HepG2 (cell line): ENCODE data around the gene RYK. TPM values are rescaled to one million over a fixed set of nuclear protein-coding genes. Genes with fewer than 3 reads are reported as not detected.

Experiments used
- ATAC-seq: fragments of 200-7000 bp; cut with Tn5 transposase; 3 replicates; pipeline ENCODE4 v1.9.1; 2020; ENCODE audit warnings: mild to moderate bottlenecking, moderate library complexity
- BruUV-seq: library from RNA; stranded (reverse); fragments of 400-500 nt; replicated peaks from 2 replicates; lab custom pipeline; 2021; lab: Mats Ljungman, UMichigan
- CTCF ChIA-PET: fragments of 300-600 bp; formaldehyde crosslinking; extraction: SDS; loops from one replicate; lab custom pipeline; 2021; ENCODE audit warnings: low total read pairs, inconsistent platforms, low intra/inter-chr PET ratio; lab: Yijun Ruan, JAX
- POLR2A ChIA-PET: fragments of 350-600 bp; sonication (Branson Sonifier 250); formaldehyde crosslinking; loops from one replicate; lab custom pipeline; 2020; ENCODE audit warnings: antibody characterized with exemption, inconsistent platforms; lab: Yijun Ruan, JAX
- DNase-seq: peaks from one replicate; pipeline ENCODE4 v3.0.0-alpha.2; 2015; ENCODE audit warnings: low spot score
- FAIRE-seq: peaks from 3 replicates; lab custom pipeline; 2011; peaks lifted over from hg19 to GRCh38; lab: Jason Lieb, UNC
- H2AFZ ChIP-seq: one replicate; pipeline ENCODE4 v1.6.1; 2011; ENCODE audit warnings: low read length, inconsistent platforms
- H3K27ac ChIP-seq: fragments of 300-600 bp; 3 replicates; pipeline ENCODE4 v1.8.0; 2011; ENCODE audit warnings: mixed run types, mild to moderate bottlenecking, mixed read lengths, low read length, inconsistent platforms; ENCODE audit not compliant: insufficient read depth; ENCODE audit errors: extremely low read length
- H3K27me3 ChIP-seq, 2 experiments: fragments of 200-600 bp in 1 of 2; 2 replicates in 1 of 2; 3 replicates in 1 of 2; pipeline versions ENCODE4 v1.6.0 to v1.8.0; 2011; ENCODE audit warnings: low read length in 2 of 2, mild to moderate bottlenecking in 2 of 2, moderate library complexity in 2 of 2, inconsistent platforms in 1 of 2; ENCODE audit not compliant: insufficient read depth in 2 of 2, control insufficient read depth in 1 of 2
- H3K36me3 ChIP-seq, 2 experiments: fragments of 200-600 bp in 1 of 2; replicated peaks in 1 of 2; 2 replicates in 1 of 2; 3 replicates in 1 of 2; pipeline versions ENCODE4 v1.5.1 to v1.8.0; 2011; ENCODE audit warnings: low read length in 2 of 2, inconsistent platforms in 1 of 2; ENCODE audit not compliant: insufficient read depth in 2 of 2, control insufficient read depth in 1 of 2
- H3K4me1 ChIP-seq: 2 replicates; pipeline ENCODE4 v1.5.1; 2012; ENCODE audit warnings: low read length, inconsistent platforms; ENCODE audit not compliant: insufficient read depth
- H3K4me2 ChIP-seq: 2 replicates; pipeline ENCODE4 v1.6.0; 2011; ENCODE audit warnings: low read depth, low read length, inconsistent platforms
- H3K4me3 ChIP-seq, 3 experiments: fragments of 200-600 bp in 1 of 3; sonication (generic), shearing (Covaris generic) in 1 of 3; replicated peaks in 1 of 3; 2 replicates each; pipeline ENCODE4 v1.5.1; 2011 to 2016; ENCODE audit warnings: low read length in 3 of 3, inconsistent platforms in 2 of 3, low read depth in 2 of 3, mild to moderate bottlenecking in 2 of 3, control low read depth in 1 of 3, mixed read lengths in 1 of 3; ENCODE audit not compliant: insufficient read depth in 1 of 3
- H3K79me2 ChIP-seq: one replicate; pipeline ENCODE4 v1.6.1; 2011; ENCODE audit warnings: low read length, inconsistent platforms; ENCODE audit not compliant: insufficient read depth
- H3K9ac ChIP-seq: 2 replicates; pipeline ENCODE4 v1.6.0; 2011; ENCODE audit warnings: mild to moderate bottlenecking, low read depth, low read length, inconsistent platforms; ENCODE audit not compliant: insufficient read depth
- H3K9me3 ChIP-seq: 2 replicates; pipeline ENCODE4 v1.5.1; 2012; ENCODE audit warnings: mild to moderate bottlenecking, low read length
- H4K20me1 ChIP-seq: 2 replicates; pipeline ENCODE4 v1.6.0; 2011; ENCODE audit warnings: inconsistent platforms, mild to moderate bottlenecking, low read length, moderate library complexity; ENCODE audit not compliant: insufficient read depth
- FOXP4 ChIP-seq: sonication (generic); formaldehyde crosslinking; IDR thresholded peaks from 2 replicates; pipeline ENCODE4 v1.4.0; 2020; ENCODE audit warnings: missing genetic modification reagents
- HNF1B ChIP-seq: sonication (generic); formaldehyde crosslinking; IDR thresholded peaks from 2 replicates; pipeline ENCODE4 v1.5.1; 2020; ENCODE audit warnings: mild to moderate bottlenecking, moderate library complexity, missing genetic modification reagents
- SPEN ChIP-seq: sonication (generic); formaldehyde crosslinking; IDR thresholded peaks from 2 replicates; pipeline ENCODE4 v1.5.1; 2020; ENCODE audit warnings: low read depth, mild to moderate bottlenecking, missing genetic modification reagents
- STAG1 ChIP-seq: sonication (generic); formaldehyde crosslinking; IDR thresholded peaks from 2 replicates; pipeline ENCODE4 v1.4.0; 2020; ENCODE audit warnings: missing genetic modification reagents
- ZNF136 ChIP-seq: sonication (generic); formaldehyde crosslinking; IDR thresholded peaks from 2 replicates; pipeline ENCODE4 v1.8.1; 2022; ENCODE audit warnings: low read depth, mild to moderate bottlenecking, moderate library complexity, missing genetic modification reagents
- ZNF205 ChIP-seq: IDR thresholded peaks from 2 replicates; pipeline ENCODE4 v1.6.1; 2018; ENCODE audit warnings: missing biosample characterization, missing genetic modification reagents
- ZNF256 ChIP-seq: sonication (generic); formaldehyde crosslinking; conservative IDR thresholded peaks from 2 replicates; pipeline ENCODE4 v1.4.0; 2020; ENCODE audit warnings: missing genetic modification reagents
- ZNF513 ChIP-seq: sonication (generic); formaldehyde crosslinking; conservative IDR thresholded peaks from 2 replicates; pipeline ENCODE4 v1.5.0; 2020; ENCODE audit warnings: missing genetic modification reagents
- ZNF839 ChIP-seq: sonication (generic); formaldehyde crosslinking; IDR thresholded peaks from 2 replicates; pipeline ENCODE4 v1.4.0; 2020; ENCODE audit warnings: missing genetic modification reagents, mild to moderate bottlenecking, borderline replicate concordance
- WGBS: methylation state at CpG from one replicate; pipeline ENCODE4 v1.1.6; 2017; ENCODE audit warnings: low lambda C conversion rate; 5-methylcytosine and 5-hydroxymethylcytosine counted together
- in situ Hi-C: cut with HindIII; loops from 2 replicates; pipeline ENCODE4 v1.10.0; 2017; ENCODE audit warnings: low pct_unique_long_range_greater_than_20kb; ENCODE audit not compliant: extremely low pct_ligation_motif_present
- intact Hi-C: fragments of 100-400 bp; cut with micrococcal nuclease; formaldehyde crosslinking; loops from one replicate; pipeline ENCODE4 v1.10.0; 2022; ENCODE audit not compliant: unreplicated experiment
- polyA plus RNA-seq, 8 experiments: library from polyadenylated mRNA; depleted of rRNA in 3 of 8; stranded (reverse) in 7 of 8; unstranded in 1 of 8; fragments of >200 nt; fragmentation: Illumina TruSeq in 4 of 8; extraction: Trizol in 4 of 8; gene quantifications; 2 replicates each; pipeline versions ENCODE4 v1.2.1 to v1.2.3, GENCODE V29; 2011 to 2016; ENCODE audit warnings: low read depth in 4 of 8, missing spikeins in 1 of 8, mixed read lengths in 1 of 8; ENCODE audit not compliant: insufficient read depth in 1 of 8
- total RNA-seq, 5 experiments: library from RNA; depleted of rRNA; stranded (reverse); fragments of >200 nt; fragmentation: Illumina TruSeq; extraction: Trizol; gene quantifications; 2 replicates each; pipeline ENCODE4 v1.2.3, GENCODE V29; 2016; ENCODE audit warnings: low read depth in 1 of 5
- TF ChIP-seq, protein P1 (sequence below): sonication (generic); formaldehyde crosslinking; IDR thresholded peaks from 2 replicates; pipeline ENCODE4 v1.4.0; 2020; ENCODE audit warnings: missing genetic modification reagents

The RYK gene
- total and polyA plus RNA-seq, 2 of the 13 experiments (the other 11 are each of a cell fraction or from before 2014, with no cell fraction given) = 35.0 to 66.2 TPM

DNA sequence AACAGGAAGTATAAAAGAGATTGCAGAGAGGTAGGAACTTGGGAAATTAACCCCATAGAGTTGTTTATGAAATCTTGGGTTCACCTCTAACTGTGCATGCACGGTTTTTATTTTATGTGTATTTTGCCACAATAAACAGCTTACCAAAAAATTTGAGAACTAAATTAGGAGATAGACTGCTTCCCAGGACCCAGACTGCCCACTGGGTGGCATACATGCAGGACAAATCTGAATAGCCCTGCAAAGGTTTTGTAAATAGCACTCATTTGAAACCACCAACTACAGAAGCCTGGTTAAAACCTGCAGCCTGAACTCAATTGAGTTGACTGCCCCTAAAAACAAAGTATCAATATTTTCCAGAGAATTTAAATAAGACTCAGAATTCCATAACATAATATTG is 124.5 kb downstream of the RYK start:
- no peaks in the 10 kb centered on the region for H3K4me1 ChIP-seq
- no peaks in the 10 kb centered on the region for H4K20me1 ChIP-seq
- FAIRE-seq = no peak
- no peak overlapping the region for H3K4me3 ChIP-seq
- intact Hi-C loops = no loop called here
- 0 out of 2 replicates have a peak, but pooled peaks cover 3% of the 10 kb centered on the region for H3K9me3 ChIP-seq
- H3K4me2 ChIP-seq = no peak overlapping the region
- H3K27me3 ChIP-seq = no peaks in the 10 kb centered on the region
- 0 out of 2 replicates have a peak, but pooled peaks have one; percentile 22 for TF ChIP-seq STAG1 (CRISPR knock-in tag)
- no peak for TF ChIP-seq ZNF136 (CRISPR knock-in tag)
- TF ChIP-seq, all 625 proteins: peak for 1
- WGBS = 0% methylated on average over 1 of the region's 1 CpG
- Histone ChIP-seq H3K79me2 (no peaks in the 10 kb centered on the region), H3K36me3 (no peaks in the 10 kb centered on the region), H3K27ac (no peak overlapping the region), H3K9ac (no peak overlapping the region), H2AFZ (no peak overlapping the region)
- POLR2A ChIA-PET = no interaction called here
- in situ Hi-C loops = no loop called here
- ATAC-seq (no peak), DNase-seq (no peak)
- CTCF ChIA-PET = no interaction called here
- BruUV-seq = no TSS peak

DNA sequence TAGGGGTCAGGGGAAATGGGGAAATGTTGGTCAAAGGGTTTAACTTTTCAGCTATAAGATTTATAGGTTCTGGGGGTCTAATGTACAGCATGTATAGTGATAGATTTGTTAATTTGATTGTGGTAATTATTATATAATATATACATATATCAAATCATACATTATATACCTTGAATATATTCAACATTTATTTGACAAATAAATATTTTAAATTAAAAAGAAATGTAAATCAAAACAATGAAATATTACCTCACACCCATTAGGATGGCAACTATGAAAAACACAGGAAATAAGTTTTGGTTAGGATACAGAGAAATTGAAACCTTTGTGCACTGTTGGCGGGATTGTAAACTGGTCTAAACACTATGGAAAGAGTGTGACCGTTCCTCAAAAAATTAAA is 135.9 kb downstream of the RYK start:
- Histone ChIP-seq H3K9ac (no peak overlapping the region), H3K79me2 (no peaks in the 10 kb centered on the region), H2AFZ (no peak overlapping the region), H3K9me3 (peaks cover 5% of the 10 kb centered on the region), H3K4me3 (no peak overlapping the region), H3K36me3 (no peaks in the 10 kb centered on the region), H3K27me3 (no peaks in the 10 kb centered on the region), H3K4me2 (no peak overlapping the region), H3K27ac (no peak overlapping the region), H4K20me1 (no peaks in the 10 kb centered on the region), H3K4me1 (no peaks in the 10 kb centered on the region)
- no TSS peak for BruUV-seq
- DNase-seq (no peak), FAIRE-seq (no peak), ATAC-seq (no peak)
- in situ Hi-C loops (no loop called here), intact Hi-C loops (no loop called here)
- CTCF ChIA-PET = no interaction called here
- 89% methylated on average over 2 of the region's 2 CpGs for WGBS
- POLR2A ChIA-PET = no interaction called here
- TF ChIP-seq ZNF256 (no peak), ZNF205 (CRISPR knock-in tag) (no peak), ZNF839 (no peak), HNF1B (CRISPR knock-in tag) (no peak), FOXP4 (CRISPR knock-in tag) (no peak), SPEN (no peak), ZNF513 (CRISPR knock-in tag) (no peak)
- TF ChIP-seq, protein P1, sequence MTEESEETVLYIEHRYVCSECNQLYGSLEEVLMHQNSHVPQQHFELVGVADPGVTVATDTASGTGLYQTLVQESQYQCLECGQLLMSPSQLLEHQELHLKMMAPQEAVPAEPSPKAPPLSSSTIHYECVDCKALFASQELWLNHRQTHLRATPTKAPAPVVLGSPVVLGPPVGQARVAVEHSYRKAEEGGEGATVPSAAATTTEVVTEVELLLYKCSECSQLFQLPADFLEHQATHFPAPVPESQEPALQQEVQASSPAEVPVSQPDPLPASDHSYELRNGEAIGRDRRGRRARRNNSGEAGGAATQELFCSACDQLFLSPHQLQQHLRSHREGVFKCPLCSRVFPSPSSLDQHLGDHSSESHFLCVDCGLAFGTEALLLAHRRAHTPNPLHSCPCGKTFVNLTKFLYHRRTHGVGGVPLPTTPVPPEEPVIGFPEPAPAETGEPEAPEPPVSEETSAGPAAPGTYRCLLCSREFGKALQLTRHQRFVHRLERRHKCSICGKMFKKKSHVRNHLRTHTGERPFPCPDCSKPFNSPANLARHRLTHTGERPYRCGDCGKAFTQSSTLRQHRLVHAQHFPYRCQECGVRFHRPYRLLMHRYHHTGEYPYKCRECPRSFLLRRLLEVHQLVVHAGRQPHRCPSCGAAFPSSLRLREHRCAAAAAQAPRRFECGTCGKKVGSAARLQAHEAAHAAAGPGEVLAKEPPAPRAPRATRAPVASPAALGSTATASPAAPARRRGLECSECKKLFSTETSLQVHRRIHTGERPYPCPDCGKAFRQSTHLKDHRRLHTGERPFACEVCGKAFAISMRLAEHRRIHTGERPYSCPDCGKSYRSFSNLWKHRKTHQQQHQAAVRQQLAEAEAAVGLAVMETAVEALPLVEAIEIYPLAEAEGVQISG (CRISPR knock-in tag) = no peak
